GM12892 (cell line): Measurements from ENCODE around the gene C1orf53.

ENCODE experiments used
- POLR2A ChIP-seq: IDR thresholded peaks from 2 replicates; pipeline ENCODE4 v1.6.1; 2011; ENCODE audit warnings: low read depth, low read length, control low read depth
- POLR2AphosphoS5 ChIP-seq: IDR thresholded peaks from 2 replicates; pipeline ENCODE4 v1.6.1; 2011; ENCODE audit warnings: low read depth, low read length, control low read depth

DNA sequence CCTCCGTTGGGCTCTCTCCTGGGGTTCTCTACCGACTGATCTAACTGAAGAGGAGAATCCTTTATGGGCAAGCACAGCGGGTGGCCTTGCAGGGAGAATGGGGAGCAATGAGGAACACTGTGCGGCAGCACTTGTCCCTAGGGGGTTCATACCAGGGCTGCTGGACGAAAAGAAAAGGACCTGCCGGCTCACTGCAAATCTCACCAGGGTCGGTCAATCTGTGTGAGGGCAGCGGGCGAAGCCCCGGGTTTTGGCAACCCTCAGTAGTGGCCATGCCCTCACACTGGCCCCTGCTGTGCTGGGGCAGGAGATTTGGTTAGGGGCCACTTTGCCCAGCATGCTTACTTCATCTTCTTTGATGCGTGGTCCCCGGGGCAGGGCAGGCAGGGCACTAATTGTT lies 20.6 kb downstream of the C1orf53 start:
- TF ChIP-seq POLR2A (no peak), POLR2AphosphoS5 (no peak)
